ENCODE measurements around the gene GPR108.

GRCh38 chr19:6769006-6769619 is 31.7 kb upstream of the GPR108 start:
- TF ChIP-seq CTCF (IDR thresholded peaks at IDR 0.05) = no peak
- no peak for TF ChIP-seq POLR2A (IDR thresholded peaks at IDR 0.05)
